Ascending aorta (tissue), 2 donors: ENCODE data around the gene COL17A1. TPM values are rescaled to one million over a fixed set of nuclear protein-coding genes. Genes with fewer than 3 reads are reported as not detected.

Experiments
- DNase-seq, 2 donors: peaks; one replicate each; pipeline ENCODE4 v3.0.0-alpha.2; 2019; ENCODE audit warnings: low spot score in 2 of 2
- H3K27ac ChIP-seq, 2 donors: fragments of 200-600 bp; sonication (generic); one replicate each; pipeline ENCODE4 v1.5.1; 2016 to 2017; ENCODE audit warnings: mild to moderate bottlenecking in 1 of 2
- H3K27me3 ChIP-seq: fragments of 200-600 bp; sonication (generic); one replicate; pipeline ENCODE4 v1.5.1; 2017
- H3K36me3 ChIP-seq, 2 donors: fragments of 200-600 bp; sonication (generic); one replicate each; pipeline ENCODE4 v1.5.1; 2016
- H3K4me1 ChIP-seq, 2 donors: fragments of 200-600 bp; sonication (generic); one replicate each; pipeline ENCODE4 v1.5.1; 2016 to 2017; ENCODE audit warnings: mild to moderate bottlenecking in 1 of 2
- H3K4me3 ChIP-seq, 2 donors: fragments of 200-600 bp; sonication (generic); one replicate each; pipeline ENCODE4 v1.5.1; 2016 to 2017; ENCODE audit warnings: mild to moderate bottlenecking in 1 of 2
- H3K9me3 ChIP-seq, 2 donors: fragments of 200-600 bp; sonication (generic); one replicate each; pipeline ENCODE4 v1.5.1; 2016
- CTCF ChIP-seq, 3 experiments: fragments of 200-600 bp in 2 of 3; fragments of 450-650 bp in 1 of 3; sonication (generic) in 2 of 3; IDR thresholded peaks; one replicate each; pipeline ENCODE4 v1.5.1; 2016 to 2019; ENCODE audit warnings: antibody characterized with exemption in 3 of 3, mild to moderate bottlenecking in 1 of 3, moderate library complexity in 1 of 3
- intact Hi-C: fragments of 100-400 bp; cut with DNase I; formaldehyde crosslinking; loops from one replicate; pipeline ENCODE4 v1.15.1; 2023
- total RNA-seq: library from RNA; depleted of rRNA; stranded (reverse); fragments of >200 nt; gene quantifications from one replicate; pipeline ENCODE4 v1.1.0, GENCODE V29; 2016

The COL17A1 gene
- total RNA-seq, 1 donor from 2014 or later: 0.64 TPM

- no peak for DNase-seq
- no peaks in the 10 kb centered on the region for H3K9me3 ChIP-seq
- intact Hi-C loops: no loop called here
- H3K27ac ChIP-seq: no peak overlapping the region
- H3K4me1 ChIP-seq: no peaks in the 10 kb centered on the region
- no peak overlapping the region for H3K4me3 ChIP-seq
- H3K36me3 ChIP-seq: no peaks in the 10 kb centered on the region
- no peaks in the 10 kb centered on the region for H3K27me3 ChIP-seq
- no peak for TF ChIP-seq CTCF (IDR thresholded peaks at IDR 0.05)
Measured at GRCh38 chr10:104059364-104059763, 26.3 kb downstream of the COL17A1 start.

GRCh38 chr10:104057717-104058116 is 28.0 kb downstream of the COL17A1 start:
- H3K4me1 ChIP-seq: no peaks in the 10 kb centered on the region
- DNase-seq: no peak
- H3K27me3 ChIP-seq: no peaks in the 10 kb centered on the region
- no peak for TF ChIP-seq CTCF (IDR thresholded peaks at IDR 0.05)
- no peak overlapping the region for H3K27ac ChIP-seq
- H3K36me3 ChIP-seq: no peaks in the 10 kb centered on the region
- H3K9me3 ChIP-seq: no peaks in the 10 kb centered on the region
- H3K4me3 ChIP-seq: no peak overlapping the region
- intact Hi-C loops: no loop called here

- TF ChIP-seq CTCF (IDR thresholded peaks at IDR 0.05): no peak
- Histone ChIP-seq H3K4me1 (no peaks in the 10 kb centered on the region), H3K4me3 (no peak overlapping the region), H3K36me3 (no peaks in the 10 kb centered on the region), H3K27me3 (no peaks in the 10 kb centered on the region), H3K27ac (no peak overlapping the region), H3K9me3 (no peaks in the 10 kb centered on the region)
- intact Hi-C loops: no loop called here
- no peak for DNase-seq
Measured at GRCh38 chr10:104056619-104057273, 28.9 kb downstream of the COL17A1 start.

GRCh38 chr10:104054430-104054829 is 31.2 kb downstream of the COL17A1 start:
- Histone ChIP-seq H3K27ac (no peak overlapping the region), H3K27me3 (no peaks in the 10 kb centered on the region), H3K9me3 (no peaks in the 10 kb centered on the region), H3K4me1 (no peaks in the 10 kb centered on the region), H3K36me3 (no peaks in the 10 kb centered on the region), H3K4me3 (no peak overlapping the region)
- no peak for TF ChIP-seq CTCF (IDR thresholded peaks at IDR 0.05)
- intact Hi-C loops: no loop called here
- DNase-seq: no peak

GRCh38 chr10:104053201-104053600 is 32.5 kb downstream of the COL17A1 start:
- no peaks in the 10 kb centered on the region for H3K4me1 ChIP-seq
- no peak for TF ChIP-seq CTCF (IDR thresholded peaks at IDR 0.05)
- no peak overlapping the region for H3K27ac ChIP-seq
- H3K36me3 ChIP-seq: no peaks in the 10 kb centered on the region
- intact Hi-C loops: no loop called here
- H3K4me3 ChIP-seq: no peak overlapping the region
- no peaks in the 10 kb centered on the region for H3K27me3 ChIP-seq
- no peak for DNase-seq
- no peaks in the 10 kb centered on the region for H3K9me3 ChIP-seq

- Histone ChIP-seq H3K27ac (no peak overlapping the region), H3K4me1 (no peaks in the 10 kb centered on the region), H3K4me3 (no peak overlapping the region), H3K9me3 (no peaks in the 10 kb centered on the region), H3K27me3 (no peaks in the 10 kb centered on the region), H3K36me3 (no peaks in the 10 kb centered on the region)
- DNase-seq: no peak
- intact Hi-C loops: no loop called here
- no peak for TF ChIP-seq CTCF (IDR thresholded peaks at IDR 0.05)
Measured at GRCh38 chr10:104052431-104052830, 33.2 kb downstream of the COL17A1 start.
